Measurements from ENCODE around the gene STATH.

DNA sequence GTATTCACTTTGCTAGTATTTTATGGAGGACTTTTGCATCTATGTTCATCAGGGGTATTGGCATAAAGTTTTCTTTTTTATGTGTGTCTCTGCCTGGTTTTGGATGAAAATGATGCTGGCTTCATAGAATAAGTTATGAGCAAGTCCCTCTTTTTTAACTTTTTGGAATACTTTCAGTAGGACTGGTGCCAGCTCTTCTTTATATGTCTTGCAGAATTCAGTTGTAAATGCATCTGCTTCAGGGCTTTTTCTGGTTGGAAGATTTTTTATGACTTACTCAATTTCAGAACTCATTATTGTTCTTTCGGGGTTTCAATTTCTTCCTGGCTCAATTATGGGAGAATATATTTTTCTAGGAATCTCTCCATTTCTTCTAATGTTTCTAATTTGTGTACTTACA, 21.1 kb upstream of the STATH start:
- TF ChIP-seq SUZ12 (IDR thresholded peaks at IDR 0.05; ENCODE audit: extremely low read depth, insufficient read depth, insufficient read length) (no peak), ZNF274 (IDR thresholded peaks at IDR 0.05; ENCODE audit: low read depth, low read length) (no peak), YY1 (IDR thresholded peaks at IDR 0.05; ENCODE audit: insufficient read depth, insufficient read length) (no peak)
